RWPE1 (cell line): ENCODE results near the gene SPEM3.

ENCODE experiments used
- CTCF ChIA-PET: fragments of 350-600 bp; sonication (Branson Sonifier 250); formaldehyde crosslinking; extraction: SDS; loops from one replicate; lab custom pipeline; 2021; lab: Yijun Ruan, JAX
- POLR2A ChIA-PET: fragments of 400-600 bp; formaldehyde crosslinking; extraction: SDS; loops from one replicate; lab custom pipeline; 2020; ENCODE audit warnings: antibody characterized with exemption; ENCODE audit not compliant: low non-redundant PET; lab: Yijun Ruan, JAX
- DNase-seq: peaks from one replicate; pipeline ENCODE4 v3.0.0; 2012; ENCODE audit warnings: low spot score
- H3K27ac ChIP-seq: fragments of 450-650 bp; 2 replicates; pipeline ENCODE4 v1.5.1; 2017
- CTCF ChIP-seq: fragments of 450-650 bp; conservative IDR thresholded peaks from 2 replicates; pipeline ENCODE4 v1.5.1; 2017; ENCODE audit warnings: low read depth, mild to moderate bottlenecking

SPEM3 gene

GRCh38 chr17:7428557-7428956 lies at the start of gene SPEM3:
SPEM3 (plus strand) TSS chr17:7428857; CDS start chr17:7428903, 46 bp downstream.
- ChIA-PET CTCF (interaction anchor here (0.7 kb wide), 1 partner anchor 62 kb away, joined by 3 read pairs; no protein-coding TSS in a partner anchor), POLR2A (no interaction called here)
- TF ChIP-seq CTCF, result no peak
- DNase-seq, result no peak
- H3K27ac ChIP-seq, result no peak within 1 kb of the TSS

- POLR2A ChIA-PET, result interaction anchor here (0.7 kb wide), 1 partner anchor 27 kb away, joined by 4 read pairs; the partner anchor contains the start of gene KCTD11
- H3K27ac ChIP-seq, result no peak overlapping the region
- CTCF ChIA-PET, result interaction anchor here (1.0 kb wide), 1 partner anchor 58 kb away, joined by 5 read pairs; no protein-coding TSS in a partner anchor
- no peak for DNase-seq
- TF ChIP-seq CTCF, result no peak
These were observed 49.5 kb upstream of the SPEM3 start for GRCh38 chr17:7379134-7379533.

- peak overlapping the region; percentile 70 for H3K27ac ChIP-seq
- DNase-seq, result no peak
- POLR2A ChIA-PET, result interaction anchor here (0.6 to 1.7 kb wide), 3 partner anchors 8 to 30 kb away, joined by 3 to 6 read pairs (median 5); no protein-coding TSS in a partner anchor
- CTCF ChIA-PET, result interaction anchor here (0.5 to 0.9 kb wide), 2 partner anchors 13 to 25 kb away, joined by 3 read pairs; no protein-coding TSS in a partner anchor
- no peak for TF ChIP-seq CTCF
These were observed 48.3 kb upstream of the SPEM3 start for GRCh38 chr17:7380321-7380720.

GRCh38 chr17:7380855-7381683 lies 47.6 kb upstream of the SPEM3 start, which contains the start of gene TNK1:
TNK1 (plus strand) TSS chr17:7381089; CDS start chr17:7382927, 1,838 bp downstream.
- peak; percentile 48 for DNase-seq
- no peak for TF ChIP-seq CTCF
- POLR2A ChIA-PET, result interaction anchor here (0.6 to 1.7 kb wide), 4 partner anchors 9 to 30 kb away, joined by 3 to 6 read pairs (median 4); partner anchors contain the start of gene TMEM95
- CTCF ChIA-PET, result interaction anchor here (0.6 to 0.9 kb wide), 2 partner anchors 25 to 322 kb away, joined by 3 read pairs; no protein-coding TSS in a partner anchor
- H3K27ac ChIP-seq, result peak within 1 kb of the TSS; percentile 70

GRCh38 chr17:7382901-7383300 lies 45.8 kb upstream of the SPEM3 start:
- DNase-seq, result no peak
- ChIA-PET POLR2A (no interaction called here), CTCF (no interaction called here)
- no peak for TF ChIP-seq CTCF
- H3K27ac ChIP-seq, result peak overlapping the region; percentile 17

- DNase-seq, result no peak
- ChIA-PET CTCF (no interaction called here), POLR2A (no interaction called here)
- H3K27ac ChIP-seq, result peak overlapping the region; percentile 17; the same call in 1 of the 2 replicates
- no peak for TF ChIP-seq CTCF
These were observed 45.3 kb upstream of the SPEM3 start for GRCh38 chr17:7383371-7383741.
